Mesenchymal stem cell (in vitro differentiated cells and primary cell): ENCODE data around the gene LARGE1.
A peak's percentile ranks its signal among the peaks of the same experiment; 100 is the strongest.

Source experiments
- DNase-seq: peaks from one replicate; pipeline ENCODE4 v3.0.0-alpha.2; 2013
- H2AFZ ChIP-seq: one replicate; pipeline ENCODE4 v1.6.1; 2013; ENCODE audit warnings: low read depth, mild to moderate bottlenecking, control low read depth, inconsistent platforms, low read length, moderate library complexity
- H2AK5ac ChIP-seq: 2 replicates; pipeline ENCODE4 v1.6.1; 2013; ENCODE audit warnings: low read length, moderate library complexity, mild to moderate bottlenecking, inconsistent platforms; ENCODE audit not compliant: severe bottlenecking
- H2BK120ac ChIP-seq: one replicate; pipeline ENCODE4 v1.6.1; 2013; ENCODE audit warnings: low read depth, mild to moderate bottlenecking, inconsistent platforms, low read length, moderate library complexity
- H2BK12ac ChIP-seq, 2 experiments: one replicate each; pipeline ENCODE4 v1.6.1; 2013; ENCODE audit warnings: inconsistent platforms in 2 of 2, low read length in 2 of 2, mild to moderate bottlenecking in 2 of 2, moderate library complexity in 2 of 2, control low read depth in 1 of 2
- H2BK15ac ChIP-seq: one replicate; pipeline ENCODE4 v1.6.1; 2013; ENCODE audit warnings: mild to moderate bottlenecking, low read depth, inconsistent platforms; ENCODE audit not compliant: poor library complexity, severe bottlenecking
- H2BK5ac ChIP-seq: 2 replicates; pipeline ENCODE4 v1.6.1; 2013; ENCODE audit warnings: low read depth, mild to moderate bottlenecking, low read length, control low read depth, inconsistent platforms; ENCODE audit not compliant: poor library complexity, severe bottlenecking
- H3K14ac ChIP-seq, 2 experiments: one replicate each; pipeline ENCODE4 v1.6.1; 2013; ENCODE audit warnings: inconsistent platforms in 2 of 2, low read length in 2 of 2, control low read depth in 1 of 2, mild to moderate bottlenecking in 1 of 2, moderate library complexity in 1 of 2
- H3K18ac ChIP-seq, 2 experiments: one replicate each; pipeline ENCODE4 v1.6.1; 2013; ENCODE audit warnings: inconsistent platforms in 2 of 2, low read length in 2 of 2, control low read depth in 1 of 2, low read depth in 1 of 2, mild to moderate bottlenecking in 1 of 2
- H3K23ac ChIP-seq, 2 experiments: one replicate each; pipeline ENCODE4 v1.6.1; 2013; ENCODE audit warnings: inconsistent platforms in 2 of 2, low read length in 2 of 2, mild to moderate bottlenecking in 2 of 2, moderate library complexity in 2 of 2, control low read depth in 1 of 2
- H3K27ac ChIP-seq: 2 replicates; pipeline ENCODE4 v1.5.1; 2013; ENCODE audit warnings: mild to moderate bottlenecking, moderate library complexity, low read length, control low read depth, inconsistent platforms; ENCODE audit not compliant: poor library complexity, severe bottlenecking
- H3K27me3 ChIP-seq, 2 experiments: 2 replicates each; pipeline versions ENCODE4 v1.6.1 to v1.7.0; 2013; ENCODE audit warnings: low read length in 2 of 2, mild to moderate bottlenecking in 2 of 2, moderate library complexity in 2 of 2, control low read depth in 1 of 2, inconsistent platforms in 1 of 2; ENCODE audit not compliant: control insufficient read depth in 1 of 2, insufficient read depth in 1 of 2
- H3K36me3 ChIP-seq, 2 experiments: 2 replicates each; pipeline versions ENCODE4 v1.6.1 to v1.7.0; 2013; ENCODE audit warnings: low read length in 2 of 2, control low read depth in 1 of 2, inconsistent platforms in 1 of 2, low read depth in 1 of 2, mild to moderate bottlenecking in 1 of 2; ENCODE audit not compliant: insufficient read depth in 2 of 2, control insufficient read depth in 1 of 2
- H3K4ac ChIP-seq, 2 experiments: one replicate each; pipeline ENCODE4 v1.6.1; 2013; ENCODE audit warnings: inconsistent platforms in 2 of 2, low read length in 2 of 2, mild to moderate bottlenecking in 2 of 2, moderate library complexity in 2 of 2, control low read depth in 1 of 2, low read depth in 1 of 2
- H3K4me1 ChIP-seq: 2 replicates; pipeline ENCODE4 v1.6.1; 2013; ENCODE audit warnings: low read depth, low read length, control low read depth; ENCODE audit not compliant: control insufficient read depth, insufficient read depth
- H3K4me2 ChIP-seq: 2 replicates; pipeline ENCODE4 v1.6.1; 2013; ENCODE audit warnings: low read length, mild to moderate bottlenecking, inconsistent platforms; ENCODE audit not compliant: poor library complexity, severe bottlenecking
- H3K4me3 ChIP-seq, 2 experiments: 2 replicates each; pipeline versions ENCODE4 v1.5.1 to v1.7.0; 2013; ENCODE audit warnings: low read length in 2 of 2, mild to moderate bottlenecking in 2 of 2, control low read depth in 1 of 2, low read depth in 1 of 2; ENCODE audit not compliant: insufficient read depth in 1 of 2
- H3K79me1 ChIP-seq: replicated peaks from 2 replicates; pipeline ENCODE4 v1.6.1; 2013; ENCODE audit warnings: mild to moderate bottlenecking, control low read depth, low read length, inconsistent platforms; ENCODE audit not compliant: poor library complexity, severe bottlenecking
- H3K9ac ChIP-seq: 2 replicates; pipeline ENCODE4 v1.7.0; 2013; ENCODE audit warnings: mild to moderate bottlenecking, low read length, moderate library complexity
- H3K9me3 ChIP-seq: 2 replicates; pipeline ENCODE4 v1.7.0; 2013; ENCODE audit warnings: mild to moderate bottlenecking, low read length; ENCODE audit not compliant: control insufficient read depth
- H4K8ac ChIP-seq: one replicate; pipeline ENCODE4 v1.6.1; 2013; ENCODE audit warnings: inconsistent platforms, mild to moderate bottlenecking, low read length, moderate library complexity
- H4K91ac ChIP-seq: one replicate; pipeline ENCODE4 v1.6.1; 2013; ENCODE audit warnings: mild to moderate bottlenecking, low read length, inconsistent platforms
- WGBS: methylation state at CpG from one replicate; pipeline ENCODE4 v1.1.7; 2013; ENCODE audit warnings: mixed read lengths; 5-methylcytosine and 5-hydroxymethylcytosine counted together

Gene LARGE1

GRCh38 chr22:33328789-33329296, 591.4 kb downstream of the LARGE1 start:
- Histone ChIP-seq H2AFZ (no peak overlapping the region), H2BK5ac (no peak overlapping the region), H3K9me3 (peaks cover 9% of the 10 kb centered on the region), H2BK120ac (no peak overlapping the region), H2BK12ac (no peak overlapping the region), H3K27ac (peak overlapping the region; percentile 92), H2AK5ac (no peak overlapping the region), H3K23ac (no peak overlapping the region), H3K18ac (no peak overlapping the region), H3K4me3 (no peak overlapping the region), H4K8ac (no peak overlapping the region), H4K91ac (no peak overlapping the region), H2BK15ac (no peak overlapping the region), H3K9ac (no peak overlapping the region), H3K4ac (no peak overlapping the region), H3K27me3 (no peaks in the 10 kb centered on the region), H3K79me1 (no peaks in the 10 kb centered on the region), H3K4me1 (peaks cover 21% of the 10 kb centered on the region), H3K4me2 (no peak overlapping the region), H3K14ac (no peak overlapping the region), H3K36me3 (peaks cover 0 to 17% of the 10 kb centered on the region in 2 experiments)
- DNase-seq = peak; percentile 64
- WGBS = 13% methylated on average over 1 of the region's 2 CpGs

- Histone ChIP-seq H3K14ac (no peak overlapping the region), H3K9ac (no peak overlapping the region), H3K36me3 (peaks cover 0 to 22% of the 10 kb centered on the region in 2 experiments), H3K27ac (peak overlapping the region; percentile 17), H2BK5ac (no peak overlapping the region), H2AK5ac (peak overlapping the region; percentile 72), H3K79me1 (no peaks in the 10 kb centered on the region), H2AFZ (no peak overlapping the region), H3K4me1 (peaks cover 16% of the 10 kb centered on the region), H3K4me2 (no peak overlapping the region), H3K18ac (no peak overlapping the region), H2BK12ac (no peak overlapping the region), H4K8ac (no peak overlapping the region), H3K9me3 (peaks cover 9% of the 10 kb centered on the region), H2BK15ac (no peak overlapping the region), H2BK120ac (no peak overlapping the region), H3K4me3 (no peak overlapping the region), H3K23ac (no peak overlapping the region), H3K4ac (no peak overlapping the region), H4K91ac (no peak overlapping the region), H3K27me3 (no peaks in the 10 kb centered on the region)
- DNase-seq = no peak
- WGBS = 93% methylated on average over 9 of the region's 9 CpGs
Measured at GRCh38 chr22:33327348-33327860, 592.9 kb downstream of the LARGE1 start.

GRCh38 chr22:33326540-33327295, 593.6 kb downstream of the LARGE1 start:
- H3K18ac ChIP-seq = no peak overlapping the region
- H2BK120ac ChIP-seq = no peak overlapping the region
- H3K27ac ChIP-seq = no peak overlapping the region
- H3K23ac ChIP-seq = no peak overlapping the region
- no peaks in the 10 kb centered on the region for H3K27me3 ChIP-seq
- no peak overlapping the region for H4K91ac ChIP-seq
- H4K8ac ChIP-seq = no peak overlapping the region
- no peak overlapping the region for H3K4me3 ChIP-seq
- H2BK12ac ChIP-seq = no peak overlapping the region
- H3K9me3 ChIP-seq = peaks cover 9% of the 10 kb centered on the region
- H2BK15ac ChIP-seq = no peak overlapping the region
- no peak overlapping the region for H3K4me2 ChIP-seq
- no peak for DNase-seq
- peaks cover 0 to 20% of the 10 kb centered on the region in 2 experiments for H3K36me3 ChIP-seq
- peak overlapping the region; percentile 24 for H2BK5ac ChIP-seq
- no peak overlapping the region for H3K14ac ChIP-seq
- no peak overlapping the region for H2AFZ ChIP-seq
- H3K4ac ChIP-seq = no peak overlapping the region
- H3K79me1 ChIP-seq = no peaks in the 10 kb centered on the region
- 92% methylated on average over 10 of the region's 10 CpGs for WGBS
- H2AK5ac ChIP-seq = peak overlapping the region; percentile 72
- peaks cover 16% of the 10 kb centered on the region for H3K4me1 ChIP-seq
- no peak overlapping the region for H3K9ac ChIP-seq

- Histone ChIP-seq H2AK5ac (peak overlapping the region; percentile 72), H2BK15ac (no peak overlapping the region), H3K9ac (no peak overlapping the region), H3K27me3 (no peaks in the 10 kb centered on the region), H3K18ac (no peak overlapping the region), H2BK5ac (no peak overlapping the region), H3K23ac (no peak overlapping the region), H3K9me3 (peaks cover 3% of the 10 kb centered on the region), H2BK12ac (no peak overlapping the region), H3K36me3 (peaks cover 0 to 20% of the 10 kb centered on the region in 2 experiments), H3K4ac (no peak overlapping the region), H3K14ac (no peak overlapping the region), H4K91ac (no peak overlapping the region), H2BK120ac (no peak overlapping the region), H3K4me2 (no peak overlapping the region), H2AFZ (no peak overlapping the region), H3K27ac (peak overlapping the region; percentile 15), H4K8ac (no peak overlapping the region), H3K79me1 (no peaks in the 10 kb centered on the region), H3K4me3 (no peak overlapping the region), H3K4me1 (peaks cover 15% of the 10 kb centered on the region)
- WGBS = 93% methylated on average over 5 of the region's 5 CpGs
- DNase-seq = no peak
Measured at GRCh38 chr22:33325232-33326004, 594.9 kb downstream of the LARGE1 start.
